GM12872 (cell line): ENCODE measurements around the gene DNAJC27.

Experiments
- CTCF ChIP-seq: IDR thresholded peaks from 3 replicates; pipeline ENCODE4 v1.5.1; 2011; ENCODE audit warnings: low read depth, mild to moderate bottlenecking, low read length, moderate library complexity; ENCODE audit not compliant: insufficient read depth

DNAJC27 gene

GRCh38 chr2:24961903-24962302, 9.9 kb downstream of the DNAJC27 start:
- TF ChIP-seq CTCF, result no peak

DNA sequence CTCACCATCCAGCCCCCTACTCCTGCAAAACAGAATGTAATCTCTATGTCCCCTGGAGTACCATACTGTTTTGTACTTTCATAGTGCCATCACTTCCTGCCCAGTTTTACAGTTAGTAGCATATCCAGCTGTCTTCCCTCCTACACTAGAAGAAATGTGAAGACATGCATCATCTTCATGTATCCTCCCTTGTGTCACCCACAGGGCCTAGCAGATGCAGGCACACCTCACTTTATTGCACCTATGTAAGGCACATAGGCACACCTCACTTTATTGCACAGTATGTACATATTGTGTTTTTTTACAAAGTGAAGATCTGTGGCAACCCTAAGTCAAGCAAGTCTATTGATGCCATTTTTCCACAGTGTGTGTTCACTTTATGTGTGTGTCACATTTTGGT, 12.0 kb downstream of the DNAJC27 start:
- TF ChIP-seq CTCF, result no peak

DNA sequence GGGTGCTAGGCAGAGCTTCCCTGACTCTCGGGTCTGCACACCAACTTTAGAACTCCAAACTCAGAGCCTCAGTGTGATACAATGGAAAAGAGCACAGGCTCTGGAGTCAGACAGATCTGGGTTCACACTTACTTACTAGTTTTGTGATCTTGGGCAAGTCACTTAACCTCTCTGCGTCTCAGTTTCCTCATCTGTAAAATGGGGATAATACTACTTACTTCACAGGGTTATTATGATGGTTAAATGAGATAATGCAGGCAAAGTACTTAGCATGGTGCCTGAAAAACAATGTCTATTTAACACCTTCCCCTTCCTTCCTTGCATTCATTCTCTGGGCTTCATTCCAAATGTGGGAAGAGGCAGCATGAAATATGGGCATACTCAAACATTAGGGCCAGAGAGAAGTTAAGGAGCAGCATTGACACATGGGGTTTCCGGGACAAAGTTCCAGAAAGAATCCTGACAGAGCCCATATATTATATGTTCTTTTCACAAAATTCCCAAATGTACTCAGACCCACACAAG, 13.3 kb downstream of the DNAJC27 start:
- no peak for TF ChIP-seq CTCF

DNA sequence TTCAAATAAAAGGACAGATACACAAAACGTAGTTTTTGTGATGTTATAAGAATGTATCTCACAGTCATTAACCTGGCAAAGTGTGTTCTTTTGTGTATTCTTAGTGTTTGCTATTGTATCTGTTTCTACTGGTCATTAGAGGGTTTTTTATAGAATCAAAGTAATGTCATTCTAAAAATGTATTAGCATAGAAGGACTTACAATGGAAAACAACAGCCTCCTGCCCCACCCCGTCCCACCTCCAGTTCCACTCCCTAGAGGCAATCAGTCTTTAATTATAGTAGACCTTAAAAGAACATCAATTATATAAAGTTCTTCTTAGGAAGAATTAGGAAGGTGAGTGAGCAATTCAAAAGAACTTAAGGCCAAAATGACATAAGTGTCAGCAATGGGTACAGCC, 13.8 kb downstream of the DNAJC27 start:
- no peak for TF ChIP-seq CTCF

GRCh38 chr2:24957221-24957620, 14.5 kb downstream of the DNAJC27 start:
- TF ChIP-seq CTCF, result no peak

GRCh38 chr2:24955921-24956320, 15.8 kb downstream of the DNAJC27 start:
- TF ChIP-seq CTCF, result no peak

- no peak for TF ChIP-seq CTCF
Measured at GRCh38 chr2:24955232-24955631, 16.5 kb downstream of the DNAJC27 start.

GRCh38 chr2:24950102-24950501, 21.7 kb downstream of the DNAJC27 start:
- no peak for TF ChIP-seq CTCF
